Activated T-cell treated with anti-CD3 and anti-CD28 coated beads for 1 hour (primary cell): ENCODE measurements around the gene IFNAR2.
A peak's percentile ranks its signal among the peaks of the same experiment; 100 is the strongest.

ENCODE experiments used
- DNase-seq: peaks from one replicate; pipeline ENCODE4 v3.0.0-alpha.2; 2020; ENCODE audit warnings: low read depth

Gene IFNAR2

GRCh38 chr21:33229784-33230544, at the start of gene IFNAR2:
TSS of gene IFNAR2 (plus strand) at chr21:33229938. CDS start at chr21:33241923, 11,985 bp downstream.
- peak; percentile 62 for DNase-seq

GRCh38 chr21:33185852-33186251, 43.9 kb upstream of the IFNAR2 start:
- no peak for DNase-seq

DNA sequence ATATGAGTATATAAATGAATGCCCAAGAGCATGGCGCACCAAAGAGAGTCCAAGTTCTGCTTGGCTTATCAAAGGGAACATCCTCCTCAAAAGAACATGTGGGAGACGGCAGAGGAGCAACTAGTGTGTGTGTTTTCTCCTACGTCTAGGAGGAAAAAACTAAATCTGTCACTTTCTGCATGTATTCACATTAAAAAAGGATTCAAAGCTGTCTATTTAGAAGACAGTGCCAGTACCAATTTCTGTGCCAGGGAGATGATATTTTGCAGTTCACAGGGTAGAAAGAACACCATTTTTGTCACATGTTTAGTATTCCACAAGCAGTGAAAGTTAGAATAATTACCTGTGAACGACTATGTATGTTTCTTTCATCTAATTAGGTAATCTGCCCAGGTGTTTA, 42.5 kb upstream of the IFNAR2 start:
- no peak for DNase-seq

DNA sequence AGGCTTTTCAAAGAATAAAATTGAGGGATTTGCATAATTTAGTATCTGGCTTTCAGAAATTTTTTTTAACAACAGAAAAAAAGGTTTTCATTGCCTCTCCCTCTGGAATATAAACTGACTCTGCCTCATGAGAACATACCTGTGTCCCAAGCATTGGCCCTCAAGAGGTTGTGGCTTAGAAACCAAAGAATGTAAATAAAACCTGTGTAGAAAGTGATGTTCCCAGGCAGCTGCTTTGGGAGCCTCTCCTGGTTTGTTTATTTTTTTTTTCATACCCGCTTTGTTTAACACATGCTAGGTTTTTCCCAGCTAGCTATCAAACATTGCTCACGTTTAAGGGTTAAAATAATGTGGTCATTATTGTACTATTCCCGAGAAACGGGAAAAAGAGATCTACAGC, 40.5 kb upstream of the IFNAR2 start:
- no peak for DNase-seq

DNA sequence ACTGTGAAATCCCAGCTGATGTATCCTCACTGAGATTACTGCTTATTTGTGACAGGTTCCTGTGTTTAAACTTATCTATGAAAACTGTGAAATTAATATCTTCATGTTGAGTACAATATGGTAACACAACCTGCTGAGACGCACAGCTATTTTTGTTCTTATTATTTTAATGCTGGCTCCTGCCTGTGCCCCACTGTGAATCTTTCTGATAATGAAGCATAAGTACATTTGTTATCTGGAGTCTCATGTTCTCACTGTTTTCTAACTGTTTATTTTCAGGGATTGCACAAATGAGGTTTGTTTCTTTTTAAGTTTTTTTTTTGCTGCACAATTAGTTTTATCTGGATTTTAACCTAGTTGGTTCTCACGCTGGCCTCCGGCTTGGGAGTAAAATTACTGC, 39.9 kb upstream of the IFNAR2 start:
- no peak for DNase-seq

GRCh38 chr21:33196941-33197374, 32.8 kb upstream of the IFNAR2 start:
- DNase-seq: peak; percentile 50

DNA sequence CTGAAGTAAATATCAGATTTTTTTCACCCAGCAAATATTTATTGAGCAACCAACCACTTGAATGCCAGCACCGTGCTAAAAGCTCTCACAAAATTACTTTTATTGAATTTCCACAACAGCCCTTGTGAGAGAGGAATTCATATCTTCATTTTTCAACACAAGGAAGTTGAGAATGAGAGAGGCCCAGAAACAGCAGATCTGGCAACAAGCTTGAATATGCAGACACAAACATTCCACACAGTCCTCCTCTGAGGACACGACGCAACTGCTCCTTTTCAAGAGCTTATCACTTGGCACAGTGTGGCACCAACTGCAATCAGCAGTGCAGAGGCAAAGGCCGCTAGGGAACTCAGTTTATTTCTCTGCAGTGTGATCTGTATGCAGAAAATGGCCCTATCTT, 32.2 kb upstream of the IFNAR2 start:
- no peak for DNase-seq

GRCh38 chr21:33198346-33199099, 31.2 kb upstream of the IFNAR2 start:
- DNase-seq: no peak

DNA sequence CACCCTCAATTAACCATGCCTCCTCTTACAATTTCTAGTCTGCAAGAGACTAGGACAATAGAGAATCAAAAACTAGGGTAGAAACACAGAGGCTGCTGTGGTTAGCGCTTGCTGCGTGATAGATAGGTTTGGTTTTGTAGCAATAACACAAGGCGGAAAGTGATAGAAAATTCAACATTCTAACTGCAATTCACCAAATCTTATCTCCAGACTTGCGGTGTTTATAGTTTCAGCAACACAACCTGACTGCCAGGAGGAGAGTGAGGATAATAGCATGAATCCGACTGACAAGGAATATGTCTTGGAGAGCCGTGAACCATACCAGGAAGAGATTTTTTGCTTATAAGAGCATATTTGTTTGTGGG, 30.7 kb upstream of the IFNAR2 start:
- DNase-seq: no peak

DNA sequence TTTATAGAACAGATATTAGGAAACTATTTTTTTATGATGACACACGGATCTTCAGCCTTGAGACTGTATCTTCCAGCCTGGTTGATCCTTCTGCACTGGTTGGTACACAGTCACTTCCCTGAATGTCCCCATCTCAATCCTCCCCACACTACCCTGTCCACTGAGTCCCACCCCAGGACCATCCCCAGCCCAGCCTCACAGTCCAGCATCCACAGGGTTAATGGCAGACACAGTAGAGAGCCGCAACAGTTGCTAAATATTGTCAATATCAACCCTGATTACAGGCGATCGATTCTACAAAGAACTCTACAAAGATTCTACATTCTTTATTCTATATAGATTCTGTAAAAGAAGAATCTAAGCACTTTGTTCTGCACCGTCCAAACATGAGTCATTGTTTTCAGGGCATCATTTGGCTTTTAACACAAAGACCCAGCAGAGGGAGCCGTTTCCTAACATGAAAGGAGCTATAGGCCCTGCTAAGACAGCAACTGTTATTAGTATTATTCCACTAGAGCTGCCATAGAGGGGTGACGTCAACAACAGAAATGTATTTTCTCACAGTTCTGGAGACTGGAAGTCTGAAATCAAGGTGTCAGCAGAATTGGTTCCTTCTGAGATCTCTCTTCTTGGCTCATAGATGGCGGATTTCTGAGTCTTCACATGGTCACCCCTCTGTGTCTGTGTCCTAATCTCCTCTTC, 30.1 kb upstream of the IFNAR2 start:
- peak; percentile 62 for DNase-seq

DNA sequence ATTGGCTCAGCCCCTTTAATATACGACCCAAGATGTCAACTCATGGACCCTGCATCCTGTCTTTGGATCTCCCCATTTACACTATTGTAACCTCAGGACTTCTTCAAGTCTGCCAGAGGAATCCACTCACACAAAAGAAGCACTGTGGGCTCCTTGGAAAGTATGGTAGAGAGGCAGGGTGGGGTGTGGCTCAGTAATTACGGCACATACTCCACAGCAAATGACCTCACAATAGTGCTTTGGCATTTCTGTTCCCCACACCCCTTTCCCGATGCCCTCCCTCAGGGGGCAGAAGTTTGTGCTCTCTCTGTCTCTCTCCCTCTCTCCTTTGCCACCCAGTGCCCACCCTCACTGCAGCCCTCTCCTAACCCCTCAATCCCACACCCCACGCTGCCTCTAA, 27.8 kb upstream of the IFNAR2 start:
- no peak for DNase-seq

- DNase-seq: no peak
These were observed 27.0 kb upstream of the IFNAR2 start for GRCh38 chr21:33202464-33203363.

DNA sequence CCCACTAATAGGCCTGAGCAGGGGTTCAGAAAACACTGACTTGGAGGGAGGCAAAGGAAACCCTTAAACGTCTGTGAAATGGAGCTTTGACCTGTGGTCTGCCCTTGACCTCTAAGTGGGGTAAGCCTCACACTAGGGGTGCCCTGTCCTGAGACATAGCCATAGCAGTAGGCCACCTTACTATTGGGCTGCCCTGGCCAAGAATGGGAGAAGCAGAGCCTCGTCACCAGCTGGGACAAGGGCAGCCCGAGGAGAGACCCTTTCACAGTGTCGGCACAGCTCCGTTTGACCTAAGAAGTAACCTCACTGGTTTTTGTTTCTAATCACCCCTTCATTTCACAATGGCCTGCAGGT, 26.4 kb upstream of the IFNAR2 start:
- no peak for DNase-seq

DNA sequence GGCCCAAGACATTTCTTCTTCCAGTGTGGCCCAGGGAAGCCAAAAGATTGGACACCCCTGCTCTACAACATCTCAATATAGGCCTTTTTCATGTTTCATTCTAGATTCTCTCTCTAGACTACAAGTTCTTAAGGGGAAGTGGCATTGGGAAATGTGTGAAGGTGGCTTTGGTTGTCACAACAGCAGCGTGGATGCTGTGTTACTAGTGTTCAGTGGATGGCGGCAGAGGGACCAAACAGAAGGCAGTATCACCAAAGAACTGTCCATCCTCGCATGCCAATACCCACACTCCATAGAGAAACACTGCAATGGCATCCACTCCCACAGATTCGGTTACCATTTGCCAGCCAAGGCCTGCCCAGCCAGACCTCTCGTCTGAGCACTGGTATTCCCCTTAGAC, 24.3 kb upstream of the IFNAR2 start:
- DNase-seq: no peak

DNA sequence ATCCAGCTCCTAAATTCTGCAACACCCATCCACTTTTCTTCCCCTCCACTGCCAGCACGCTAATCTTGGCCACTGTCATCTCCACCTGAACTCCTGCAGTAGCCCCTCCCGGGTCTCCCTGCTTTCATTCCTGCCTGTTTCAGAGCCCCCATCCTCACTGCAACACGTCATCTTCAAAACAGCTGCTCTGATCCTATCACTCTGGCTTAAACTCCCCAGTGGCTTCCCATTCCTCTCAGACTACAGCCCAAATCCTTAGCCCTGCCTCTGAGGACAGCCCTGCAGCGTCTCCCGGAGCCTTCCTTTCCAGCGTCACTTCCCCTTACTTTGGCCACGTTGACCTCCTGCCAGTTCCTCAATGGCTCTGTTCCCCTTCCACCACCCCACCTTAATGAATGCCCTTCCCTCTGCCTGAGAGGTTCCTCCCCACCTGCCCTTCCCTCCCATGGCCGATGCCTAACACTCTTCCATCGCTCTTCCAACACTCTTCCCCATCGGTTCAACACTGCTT, 22.9 kb upstream of the IFNAR2 start:
- no peak for DNase-seq

- DNase-seq: no peak
These were observed 22.1 kb upstream of the IFNAR2 start for GRCh38 chr21:33207449-33208149.

GRCh38 chr21:33208534-33208933, 21.2 kb upstream of the IFNAR2 start:
- no peak for DNase-seq

DNA sequence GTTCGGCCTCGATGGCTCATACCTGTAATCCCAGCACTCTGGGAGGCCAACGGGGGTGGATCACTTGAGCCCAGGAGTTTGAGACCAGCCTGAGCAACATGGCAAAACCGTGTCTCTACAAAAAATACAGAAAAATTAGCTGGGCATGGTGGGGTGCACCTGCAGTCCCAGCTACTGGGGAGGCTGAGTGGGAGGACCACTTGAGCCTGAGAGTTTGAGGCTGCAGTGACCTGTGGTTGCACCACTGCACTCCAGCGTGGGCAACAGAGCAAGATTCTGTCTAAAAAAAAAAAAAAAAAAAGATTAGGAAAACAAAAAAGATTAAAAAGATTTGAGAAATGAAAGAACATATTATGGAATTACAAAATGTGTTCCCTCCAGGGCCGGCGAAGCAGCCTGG, 18.4 kb upstream of the IFNAR2 start:
- no peak for DNase-seq

GRCh38 chr21:33211732-33212131, 18.0 kb upstream of the IFNAR2 start:
- DNase-seq: no peak

DNA sequence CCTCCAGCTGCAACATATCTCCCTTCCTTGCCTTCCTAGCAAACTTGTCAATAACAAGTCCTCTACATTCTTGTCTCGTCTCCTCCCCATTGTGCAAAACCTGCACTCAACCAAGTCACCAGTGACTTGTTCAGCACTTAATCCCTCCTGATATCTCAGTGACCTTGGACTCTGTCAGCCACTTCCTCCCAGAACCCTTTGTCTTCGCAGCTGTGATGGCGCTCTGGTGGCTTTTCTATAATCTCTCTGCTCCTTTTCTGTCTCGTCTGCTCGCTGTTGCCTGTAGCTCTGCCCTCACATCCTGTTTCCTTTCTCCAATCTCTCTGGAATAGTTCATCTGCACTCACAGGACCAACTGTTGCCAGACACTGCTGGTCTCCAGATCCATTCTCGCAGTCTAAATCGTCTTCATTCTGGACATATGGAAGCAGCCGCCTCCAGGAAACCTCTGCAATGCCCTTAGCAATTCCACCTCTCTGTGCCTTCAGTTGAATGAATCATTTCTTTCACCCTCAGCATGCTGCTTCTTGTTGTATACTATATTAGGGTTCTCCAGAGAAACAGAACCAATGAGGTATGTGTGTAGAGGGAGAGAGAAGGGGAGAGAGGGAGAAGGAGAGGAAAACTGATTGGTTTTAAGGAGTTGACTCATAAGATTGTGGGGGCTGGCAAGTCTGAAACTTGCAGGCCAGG, 17.4 kb upstream of the IFNAR2 start:
- no peak for DNase-seq

GRCh38 chr21:33214056-33214455, 15.7 kb upstream of the IFNAR2 start:
- no peak for DNase-seq
